ENCODE measurements around the gene ZIC1.

Gene ZIC1

GRCh38 chr3:147409143-147410115, at the start of gene ZIC1:
Gene ZIC1 (plus strand): TSS chr3:147409365. CDS start chr3:147410113, 748 bp downstream.
- DNase-seq: no peak

- no peak for DNase-seq
Measured at GRCh38 chr3:147360051-147360439, 49.1 kb upstream of the ZIC1 start.

DNA sequence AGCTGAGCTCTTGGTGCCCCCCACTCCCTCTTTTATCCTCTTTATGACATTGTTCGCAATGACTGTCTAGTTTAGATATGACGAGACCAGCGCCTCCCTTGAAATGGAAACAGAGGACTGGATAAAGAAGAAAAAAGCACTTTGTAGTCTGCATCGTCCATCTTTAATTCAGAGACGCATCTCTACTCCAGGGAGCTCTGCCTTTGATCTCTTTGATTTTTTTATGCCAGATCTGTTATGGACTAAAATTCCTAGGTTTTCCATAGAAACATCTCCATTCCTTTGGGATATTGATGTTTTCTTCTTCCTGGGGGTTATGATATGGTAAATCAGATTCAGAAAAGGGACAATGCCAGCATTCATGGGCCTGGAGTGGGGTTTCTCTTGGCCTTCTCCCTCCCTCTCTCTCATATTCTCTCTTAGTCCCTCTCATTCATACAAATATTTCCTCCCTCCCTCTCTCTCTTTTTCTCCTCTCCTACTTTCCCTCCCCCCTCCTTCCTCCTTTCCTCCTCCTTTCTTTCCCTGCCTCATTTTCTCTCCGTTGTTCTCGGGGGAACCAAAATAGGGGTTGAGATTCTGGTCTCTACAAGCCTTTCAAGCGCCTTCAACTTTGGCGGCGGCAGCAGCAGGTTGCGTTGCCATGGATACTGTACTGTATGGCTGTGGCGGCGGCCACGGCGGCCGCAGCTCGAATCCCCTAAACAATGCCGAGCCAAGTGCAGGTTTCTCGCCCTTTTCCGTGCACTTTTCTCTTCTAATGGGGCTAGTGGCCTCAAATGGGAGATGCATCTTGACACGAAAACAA, 48.3 kb upstream of the ZIC1 start:
- DNase-seq: no peak

- DNase-seq: no peak
Measured at GRCh38 chr3:147361454-147362420, 47.4 kb upstream of the ZIC1 start.

GRCh38 chr3:147364771-147365170, 44.4 kb upstream of the ZIC1 start:
- no peak for DNase-seq

GRCh38 chr3:147365196-147366115, 43.7 kb upstream of the ZIC1 start:
- DNase-seq: no peak

DNA sequence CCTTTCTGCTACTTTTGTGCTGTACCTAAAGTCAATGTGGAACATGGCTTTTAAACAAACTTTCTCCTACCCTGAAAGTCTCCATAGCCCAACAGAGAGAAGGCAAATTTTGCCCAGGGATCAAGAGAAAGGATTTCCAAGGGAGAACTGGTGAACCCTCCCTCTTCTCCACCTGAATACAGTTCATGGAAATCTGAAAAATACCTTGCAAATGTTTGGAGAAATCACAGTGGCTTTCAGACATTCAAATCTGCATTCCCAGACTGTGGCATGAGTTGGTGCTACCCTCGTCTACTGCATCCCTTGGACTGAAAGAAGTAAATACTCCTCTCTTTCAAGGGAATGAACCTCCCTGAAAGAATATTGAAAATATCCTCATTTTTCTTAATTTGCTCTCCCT, 41.5 kb upstream of the ZIC1 start:
- no peak for DNase-seq

DNA sequence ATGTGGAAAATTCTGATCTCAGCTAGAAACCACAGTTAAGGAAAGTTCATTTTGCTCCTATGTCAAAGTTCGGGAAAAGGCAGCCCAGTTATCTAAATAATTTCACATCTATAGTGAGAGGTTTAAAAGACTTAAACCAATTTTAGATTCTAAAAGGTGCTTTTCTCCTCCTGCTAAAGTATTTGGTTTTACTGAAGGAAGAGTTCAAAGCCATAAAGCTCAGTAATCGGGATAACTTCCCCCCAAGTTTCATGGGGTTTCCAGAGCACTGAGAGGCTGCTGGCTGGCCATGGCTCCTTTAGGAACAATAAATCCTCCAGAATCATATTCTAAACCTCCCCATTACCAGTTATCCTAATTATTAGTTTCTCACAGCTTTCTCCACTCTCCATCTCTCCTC, 41.0 kb upstream of the ZIC1 start:
- no peak for DNase-seq

DNA sequence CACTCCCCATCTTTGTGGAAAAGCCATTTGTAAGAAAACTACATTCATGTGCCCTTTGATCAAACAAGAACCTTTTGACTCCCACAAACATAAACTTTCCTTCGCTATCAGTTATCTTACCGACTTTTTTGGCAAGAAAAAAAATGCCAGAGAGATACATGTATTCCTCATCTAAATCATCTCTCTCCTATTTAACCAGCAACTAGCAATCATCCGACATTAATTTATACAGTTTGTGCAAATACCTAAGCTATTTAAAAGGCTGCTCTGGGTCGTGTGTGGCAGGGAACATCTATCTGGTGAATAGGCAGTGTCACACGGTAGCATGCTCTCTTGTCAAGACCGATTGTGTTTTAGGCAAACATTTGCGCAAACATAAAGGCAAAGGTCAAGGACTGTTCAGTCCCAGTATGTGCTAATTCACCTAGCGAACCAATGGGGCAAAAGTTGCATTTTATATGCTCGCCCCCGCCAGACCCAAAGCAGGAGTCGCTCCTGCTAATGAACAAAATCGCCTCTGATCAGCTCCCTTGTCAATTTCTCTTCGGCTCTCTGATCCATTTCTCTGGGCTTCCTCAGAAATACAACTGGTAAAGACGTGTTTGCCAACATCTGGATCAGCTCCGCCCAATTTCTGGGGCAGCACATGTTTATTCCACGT, 40.5 kb upstream of the ZIC1 start:
- DNase-seq: no peak

GRCh38 chr3:147369231-147369630, 39.9 kb upstream of the ZIC1 start:
- no peak for DNase-seq

GRCh38 chr3:147369661-147370123, 39.5 kb upstream of the ZIC1 start:
- DNase-seq: no peak

- no peak for DNase-seq
Measured at GRCh38 chr3:147370349-147370748, 38.8 kb upstream of the ZIC1 start.

GRCh38 chr3:147371140-147371539, 38.0 kb upstream of the ZIC1 start:
- DNase-seq: no peak

- DNase-seq: no peak
Measured at GRCh38 chr3:147371771-147372340, 37.3 kb upstream of the ZIC1 start.

- DNase-seq: no peak
Measured at GRCh38 chr3:147372525-147373027, 36.6 kb upstream of the ZIC1 start.

DNA sequence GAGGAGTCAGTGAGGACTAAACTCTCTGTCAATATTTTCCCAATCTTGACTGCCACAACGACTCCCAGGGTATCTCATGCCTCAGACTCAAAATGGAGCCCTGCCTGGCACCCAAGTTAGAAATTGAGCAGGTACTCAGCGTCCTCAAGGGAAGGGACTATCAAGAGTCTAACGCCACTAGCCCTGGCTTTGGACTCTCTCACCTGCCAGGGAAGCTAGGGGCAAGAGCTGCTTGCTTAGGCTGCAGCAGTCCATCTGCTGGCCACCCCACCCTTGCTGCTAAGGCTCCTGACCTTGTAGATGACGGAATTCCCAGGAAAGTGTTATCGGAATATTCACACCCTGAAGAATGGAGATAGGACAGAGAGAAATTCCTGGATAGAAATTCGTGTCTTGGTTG, 35.9 kb upstream of the ZIC1 start:
- no peak for DNase-seq

GRCh38 chr3:147377412-147378367, 31.5 kb upstream of the ZIC1 start:
- DNase-seq: no peak

DNA sequence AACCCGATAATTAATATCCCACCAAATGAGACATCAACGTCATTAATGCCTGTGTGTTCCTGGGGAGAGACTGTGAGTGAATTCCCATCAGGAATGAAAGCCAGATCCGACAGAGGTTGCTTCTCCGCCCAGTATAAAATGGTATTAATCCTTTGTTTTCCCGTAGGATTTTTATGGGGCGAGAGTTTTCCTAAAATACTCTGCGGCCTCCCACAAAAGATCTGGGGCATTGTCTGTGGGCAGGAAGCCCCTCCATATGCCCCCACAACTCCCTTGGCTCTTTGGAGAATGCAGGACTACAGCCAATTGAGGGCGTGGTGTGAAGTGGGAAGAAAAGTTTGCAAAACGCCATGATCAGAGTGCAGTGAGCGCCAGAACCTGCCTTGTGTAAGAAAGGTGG, 29.5 kb upstream of the ZIC1 start:
- DNase-seq: no peak

DNA sequence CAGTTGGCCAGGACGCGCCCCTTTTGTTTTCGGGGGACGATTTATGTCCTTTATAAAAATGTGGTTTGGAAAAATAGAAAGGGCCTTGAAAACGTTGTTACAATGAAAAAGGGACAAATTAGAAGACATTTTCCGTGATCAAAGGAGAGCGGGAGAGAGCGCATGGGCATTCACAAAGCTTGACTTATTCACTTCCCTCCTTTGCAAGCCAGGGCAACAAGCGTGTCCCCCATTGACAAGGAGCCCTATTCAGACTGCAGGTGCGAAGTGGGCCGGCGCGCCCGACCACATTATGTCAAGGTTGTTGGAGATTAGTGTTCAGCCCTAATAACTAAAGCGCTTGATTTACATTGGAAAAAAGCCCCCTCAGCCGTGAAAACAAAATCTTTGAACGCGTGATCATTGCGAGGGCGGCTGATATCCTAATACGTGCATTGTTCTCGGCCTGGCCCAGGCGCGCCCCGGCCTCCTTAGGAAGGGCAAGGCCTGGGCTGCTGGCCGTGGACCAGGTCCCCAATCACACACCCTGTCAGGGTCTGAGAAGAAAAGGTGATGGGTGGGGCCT, 28.7 kb upstream of the ZIC1 start:
- no peak for DNase-seq

Measured in CD4-positive, alpha-beta T cell treated with Interleukin-12 subunit alpha and Interleukin-12 subunit beta, for 1 hour (primary cell).